Omental fat pad (tissue), 4 donors: Measurements from ENCODE around the gene ALG9. TPM values are rescaled to one million over a fixed set of nuclear protein-coding genes. Genes with fewer than 3 reads are reported as not detected.

Experiments
- ATAC-seq: fragments of 150-250 bp; one replicate; pipeline ENCODE4 v1.9.1; 2016; ENCODE audit warnings: mild to moderate bottlenecking, moderate library complexity; ENCODE audit not compliant: low FRiP score
- DNase-seq: peaks from one replicate; pipeline ENCODE4 v3.0.0-alpha.2; 2019; ENCODE audit warnings: low spot score
- CTCF ChIP-seq, 3 donors: fragments of 450-650 bp; IDR thresholded peaks; one replicate each; pipeline ENCODE4 v1.5.1; 2016 to 2017; ENCODE audit warnings: antibody characterized with exemption in 3 of 3, mild to moderate bottlenecking in 3 of 3, moderate library complexity in 2 of 3
- total RNA-seq, 4 donors: library from RNA; depleted of rRNA; stranded (reverse); fragments of >200 nt; gene quantifications; one replicate each; pipeline ENCODE4 v1.1.0, GENCODE V29; 2016

The ALG9 gene
- total RNA-seq, 4 donors from 2014 or later: 21.0 to 168 (median 34.7) TPM

GRCh38 chr11:111843661-111844060 is 27.7 kb downstream of the ALG9 start:
- ATAC-seq: no peak
- no peak for TF ChIP-seq CTCF (IDR thresholded peaks at IDR 0.05)

GRCh38 chr11:111841370-111842053 is 29.9 kb downstream of the ALG9 start:
- peak in 2 of 3 donors; percentile 86 to 89 for TF ChIP-seq CTCF (IDR thresholded peaks at IDR 0.05)
- DNase-seq (peak; percentile 100), ATAC-seq (peak; percentile 75)

More at GRCh38 chr11:111843661-111844060, 27.7 kb downstream of the ALG9 start:
- DNase-seq: no peak

GRCh38 chr11:111840143-111840542 is 31.2 kb downstream of the ALG9 start:
- no peak for TF ChIP-seq CTCF (IDR thresholded peaks at IDR 0.05)
- no peak for DNase-seq
- no peak for ATAC-seq

- ATAC-seq: no peak
- DNase-seq: no peak
- no peak for TF ChIP-seq CTCF (IDR thresholded peaks at IDR 0.05)
These were observed 33.3 kb downstream of the ALG9 start for GRCh38 chr11:111838054-111838453.

- no peak for TF ChIP-seq CTCF (IDR thresholded peaks at IDR 0.05)
- no peak for DNase-seq
- ATAC-seq: no peak
These were observed 34.0 kb downstream of the ALG9 start for GRCh38 chr11:111837366-111837891.

GRCh38 chr11:111836721-111837120 is 34.7 kb downstream of the ALG9 start:
- no peak for DNase-seq

More at GRCh38 chr11:111836721-111837120, 34.7 kb downstream of the ALG9 start:
- no peak for ATAC-seq
- TF ChIP-seq CTCF (IDR thresholded peaks at IDR 0.05): no peak
